HepG2 (cell line): ENCODE results near the gene FKBP8. TPM values are rescaled to one million over a fixed set of nuclear protein-coding genes. Genes with fewer than 3 reads are reported as not detected.

Source experiments
- ATAC-seq: fragments of 200-7000 bp; cut with Tn5 transposase; 3 replicates; pipeline ENCODE4 v1.9.1; 2020; ENCODE audit warnings: mild to moderate bottlenecking, moderate library complexity
- BruUV-seq: library from RNA; stranded (reverse); fragments of 400-500 nt; replicated peaks from 2 replicates; lab custom pipeline; 2021; lab: Mats Ljungman, UMichigan
- CTCF ChIA-PET: fragments of 300-600 bp; formaldehyde crosslinking; extraction: SDS; loops from one replicate; lab custom pipeline; 2021; ENCODE audit warnings: low total read pairs, inconsistent platforms, low intra/inter-chr PET ratio; lab: Yijun Ruan, JAX
- POLR2A ChIA-PET: fragments of 350-600 bp; sonication (Branson Sonifier 250); formaldehyde crosslinking; loops from one replicate; lab custom pipeline; 2020; ENCODE audit warnings: antibody characterized with exemption, inconsistent platforms; lab: Yijun Ruan, JAX
- DNase-seq: peaks from one replicate; pipeline ENCODE4 v3.0.0-alpha.2; 2015; ENCODE audit warnings: low spot score
- FAIRE-seq: peaks from 3 replicates; lab custom pipeline; 2011; peaks lifted over from hg19 to GRCh38; lab: Jason Lieb, UNC
- H2AFZ ChIP-seq: one replicate; pipeline ENCODE4 v1.6.1; 2011; ENCODE audit warnings: low read length, inconsistent platforms
- H3K27ac ChIP-seq: fragments of 300-600 bp; 3 replicates; pipeline ENCODE4 v1.8.0; 2011; ENCODE audit warnings: mixed run types, mild to moderate bottlenecking, mixed read lengths, low read length, inconsistent platforms; ENCODE audit not compliant: insufficient read depth; ENCODE audit errors: extremely low read length
- H3K27me3 ChIP-seq, 2 experiments: fragments of 200-600 bp in 1 of 2; 2 replicates in 1 of 2; 3 replicates in 1 of 2; pipeline versions ENCODE4 v1.6.0 to v1.8.0; 2011; ENCODE audit warnings: low read length in 2 of 2, mild to moderate bottlenecking in 2 of 2, moderate library complexity in 2 of 2, inconsistent platforms in 1 of 2; ENCODE audit not compliant: insufficient read depth in 2 of 2, control insufficient read depth in 1 of 2
- H3K36me3 ChIP-seq, 2 experiments: fragments of 200-600 bp in 1 of 2; replicated peaks in 1 of 2; 2 replicates in 1 of 2; 3 replicates in 1 of 2; pipeline versions ENCODE4 v1.5.1 to v1.8.0; 2011; ENCODE audit warnings: low read length in 2 of 2, inconsistent platforms in 1 of 2; ENCODE audit not compliant: insufficient read depth in 2 of 2, control insufficient read depth in 1 of 2
- H3K4me1 ChIP-seq: 2 replicates; pipeline ENCODE4 v1.5.1; 2012; ENCODE audit warnings: low read length, inconsistent platforms; ENCODE audit not compliant: insufficient read depth
- H3K4me2 ChIP-seq: 2 replicates; pipeline ENCODE4 v1.6.0; 2011; ENCODE audit warnings: low read depth, low read length, inconsistent platforms
- H3K4me3 ChIP-seq, 3 experiments: fragments of 200-600 bp in 1 of 3; sonication (generic), shearing (Covaris generic) in 1 of 3; replicated peaks in 1 of 3; 2 replicates each; pipeline ENCODE4 v1.5.1; 2011 to 2016; ENCODE audit warnings: low read length in 3 of 3, inconsistent platforms in 2 of 3, low read depth in 2 of 3, mild to moderate bottlenecking in 2 of 3, control low read depth in 1 of 3, mixed read lengths in 1 of 3; ENCODE audit not compliant: insufficient read depth in 1 of 3
- H3K79me2 ChIP-seq: one replicate; pipeline ENCODE4 v1.6.1; 2011; ENCODE audit warnings: low read length, inconsistent platforms; ENCODE audit not compliant: insufficient read depth
- H3K9ac ChIP-seq: 2 replicates; pipeline ENCODE4 v1.6.0; 2011; ENCODE audit warnings: mild to moderate bottlenecking, low read depth, low read length, inconsistent platforms; ENCODE audit not compliant: insufficient read depth
- H3K9me3 ChIP-seq: 2 replicates; pipeline ENCODE4 v1.5.1; 2012; ENCODE audit warnings: mild to moderate bottlenecking, low read length
- H4K20me1 ChIP-seq: 2 replicates; pipeline ENCODE4 v1.6.0; 2011; ENCODE audit warnings: inconsistent platforms, mild to moderate bottlenecking, low read length, moderate library complexity; ENCODE audit not compliant: insufficient read depth
- CREB1 ChIP-seq, 2 experiments: fragments of 450-650 bp in 1 of 2; IDR thresholded peaks; 2 replicates each; pipeline ENCODE4 v1.6.1; 2016 to 2017; ENCODE audit warnings: control low read depth in 1 of 2, mild to moderate bottlenecking in 1 of 2, missing compliant biosample characterization in 1 of 2, missing genetic modification characterization in 1 of 2
- MAFK ChIP-seq, 2 experiments: IDR thresholded peaks in 1 of 2; conservative IDR thresholded peaks in 1 of 2; 2 replicates each; pipeline ENCODE4 v1.6.1; 2011; ENCODE audit warnings: improper control_type of control experiment in 2 of 2, low read length in 2 of 2
- ZFP1 ChIP-seq: IDR thresholded peaks from 2 replicates; pipeline ENCODE4 v1.6.1; 2016
- ZKSCAN1 ChIP-seq: fragments of 150-350 bp; IDR thresholded peaks from 2 replicates; pipeline ENCODE4 v1.6.1; 2014; ENCODE audit warnings: low read length
- ZNF441 ChIP-seq: sonication (generic); formaldehyde crosslinking; IDR thresholded peaks from 2 replicates; pipeline ENCODE4 v1.7.0; 2021; ENCODE audit warnings: missing genetic modification reagents, borderline replicate concordance
- WGBS: methylation state at CpG from one replicate; pipeline ENCODE4 v1.1.6; 2017; ENCODE audit warnings: low lambda C conversion rate; 5-methylcytosine and 5-hydroxymethylcytosine counted together
- in situ Hi-C: cut with HindIII; loops from 2 replicates; pipeline ENCODE4 v1.10.0; 2017; ENCODE audit warnings: low pct_unique_long_range_greater_than_20kb; ENCODE audit not compliant: extremely low pct_ligation_motif_present
- intact Hi-C: fragments of 100-400 bp; cut with micrococcal nuclease; formaldehyde crosslinking; loops from one replicate; pipeline ENCODE4 v1.10.0; 2022; ENCODE audit not compliant: unreplicated experiment
- polyA plus RNA-seq, 8 experiments: library from polyadenylated mRNA; depleted of rRNA in 3 of 8; stranded (reverse) in 7 of 8; unstranded in 1 of 8; fragments of >200 nt; fragmentation: Illumina TruSeq in 4 of 8; extraction: Trizol in 4 of 8; gene quantifications; 2 replicates each; pipeline versions ENCODE4 v1.2.1 to v1.2.3, GENCODE V29; 2011 to 2016; ENCODE audit warnings: low read depth in 4 of 8, missing spikeins in 1 of 8, mixed read lengths in 1 of 8; ENCODE audit not compliant: insufficient read depth in 1 of 8
- total RNA-seq, 5 experiments: library from RNA; depleted of rRNA; stranded (reverse); fragments of >200 nt; fragmentation: Illumina TruSeq; extraction: Trizol; gene quantifications; 2 replicates each; pipeline ENCODE4 v1.2.3, GENCODE V29; 2016; ENCODE audit warnings: low read depth in 1 of 5
- TF ChIP-seq, protein P1 (sequence below): fragments of 450-650 bp; IDR thresholded peaks from 2 replicates; pipeline ENCODE4 v1.6.1; 2016
- TF ChIP-seq, protein P2 (sequence below): IDR thresholded peaks from 2 replicates; pipeline ENCODE4 v1.6.1; 2012; ENCODE audit warnings: low read length, improper control_type of control experiment

Gene FKBP8
- total and polyA plus RNA-seq, 2 of the 13 experiments (the other 11 are each of a cell fraction or from before 2014, with no cell fraction given) = 81.7 to 93.9 TPM

GRCh38 chr19:18487576-18488402, 55.6 kb downstream of the FKBP8 start:
- FAIRE-seq (no peak), DNase-seq (no peak), ATAC-seq (no peak)
- Histone ChIP-seq H2AFZ (no peak overlapping the region), H3K9me3 (no peaks in the 10 kb centered on the region), H4K20me1 (peaks cover 79% of the 10 kb centered on the region), H3K4me1 (peaks cover 58% of the 10 kb centered on the region), H3K79me2 (peaks cover 81% of the 10 kb centered on the region), H3K4me2 (no peak overlapping the region), H3K4me3 (no peak overlapping the region), H3K27me3 (no peaks in the 10 kb centered on the region), H3K27ac (no peak overlapping the region), H3K36me3 (peaks cover 0 to 1% of the 10 kb centered on the region in 2 experiments; a peak in 3 of 5 replicates), H3K9ac (no peak overlapping the region)
- in situ Hi-C loops = no loop called here
- WGBS = 94% methylated on average over 10 of the region's 17 CpGs
- POLR2A ChIA-PET = interaction anchor here (1.4 to 2.1 kb wide), 4 partner anchors 9 to 84 kb away, joined by 3 to 16 read pairs (median 6); partner anchors contain the start of gene UBA52
- TF ChIP-seq ZNF441 (CRISPR knock-in tag) = no peak
- TF ChIP-seq, protein P1, sequence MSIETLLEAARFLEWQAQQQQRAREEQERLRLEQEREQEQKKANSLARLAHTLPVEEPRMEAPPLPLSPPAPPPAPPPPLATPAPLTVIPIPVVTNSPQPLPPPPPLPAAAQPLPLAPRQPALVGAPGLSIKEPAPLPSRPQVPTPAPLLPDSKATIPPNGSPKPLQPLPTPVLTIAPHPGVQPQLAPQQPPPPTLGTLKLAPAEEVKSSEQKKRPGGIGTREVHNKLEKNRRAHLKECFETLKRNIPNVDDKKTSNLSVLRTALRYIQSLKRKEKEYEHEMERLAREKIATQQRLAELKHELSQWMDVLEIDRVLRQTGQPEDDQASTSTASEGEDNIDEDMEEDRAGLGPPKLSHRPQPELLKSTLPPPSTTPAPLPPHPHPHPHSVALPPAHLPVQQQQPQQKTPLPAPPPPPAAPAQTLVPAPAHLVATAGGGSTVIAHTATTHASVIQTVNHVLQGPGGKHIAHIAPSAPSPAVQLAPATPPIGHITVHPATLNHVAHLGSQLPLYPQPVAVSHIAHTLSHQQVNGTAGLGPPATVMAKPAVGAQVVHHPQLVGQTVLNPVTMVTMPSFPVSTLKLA = peak; percentile 18; the same call in 1 of the 2 replicates
- CTCF ChIA-PET = interaction anchor here (0.6 to 1.6 kb wide), 2 partner anchors 18 to 32 kb away, joined by 3 read pairs; no protein-coding TSS in a partner anchor
- intact Hi-C loops = loop anchor here (5.0 kb wide), 1 partner anchor 35 kb away; the partner anchor contains the start of gene ELL
- no TSS peak for BruUV-seq

DNA sequence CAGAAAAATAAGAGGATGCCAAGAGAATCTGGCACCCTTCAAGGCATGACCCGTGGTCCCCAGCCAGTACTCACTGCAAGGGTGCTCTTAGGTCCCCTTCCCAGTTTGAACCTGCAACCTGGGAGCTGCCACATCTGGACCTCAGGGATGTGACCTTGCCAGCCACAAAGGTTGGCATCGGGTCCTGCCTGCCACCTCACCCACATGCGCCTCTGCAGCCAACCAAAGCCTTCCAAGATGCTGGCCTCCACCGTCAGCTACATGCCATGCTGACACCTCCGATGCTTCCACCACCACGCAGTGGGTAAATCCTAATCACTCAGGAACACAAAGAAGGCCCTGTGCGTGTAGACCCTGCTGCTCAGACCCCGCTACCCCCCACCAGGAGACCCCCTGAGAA, 56.6 kb downstream of the FKBP8 start:
- in situ Hi-C loops = no loop called here
- Histone ChIP-seq H3K36me3 (peaks cover 0 to 1% of the 10 kb centered on the region in 2 experiments; a peak in 3 of 5 replicates), H3K9me3 (no peaks in the 10 kb centered on the region), H3K27ac (no peak overlapping the region), H3K4me2 (no peak overlapping the region), H4K20me1 (peaks cover 69% of the 10 kb centered on the region), H3K4me1 (peaks cover 53% of the 10 kb centered on the region), H3K9ac (no peak overlapping the region), H2AFZ (no peak overlapping the region)
- POLR2A ChIA-PET = interaction anchor here (1.8 kb wide), 1 partner anchor 8 kb away, joined by 4 read pairs; no protein-coding TSS in a partner anchor
- no TSS peak for BruUV-seq
- WGBS = 95% methylated on average over 8 of the region's 8 CpGs
- CTCF ChIA-PET = no interaction called here
- no peak for DNase-seq
- intact Hi-C loops = loop anchor here (5.0 kb wide), 1 partner anchor 36 kb away; the partner anchor contains the start of gene ELL
- TF ChIP-seq, protein P2, sequence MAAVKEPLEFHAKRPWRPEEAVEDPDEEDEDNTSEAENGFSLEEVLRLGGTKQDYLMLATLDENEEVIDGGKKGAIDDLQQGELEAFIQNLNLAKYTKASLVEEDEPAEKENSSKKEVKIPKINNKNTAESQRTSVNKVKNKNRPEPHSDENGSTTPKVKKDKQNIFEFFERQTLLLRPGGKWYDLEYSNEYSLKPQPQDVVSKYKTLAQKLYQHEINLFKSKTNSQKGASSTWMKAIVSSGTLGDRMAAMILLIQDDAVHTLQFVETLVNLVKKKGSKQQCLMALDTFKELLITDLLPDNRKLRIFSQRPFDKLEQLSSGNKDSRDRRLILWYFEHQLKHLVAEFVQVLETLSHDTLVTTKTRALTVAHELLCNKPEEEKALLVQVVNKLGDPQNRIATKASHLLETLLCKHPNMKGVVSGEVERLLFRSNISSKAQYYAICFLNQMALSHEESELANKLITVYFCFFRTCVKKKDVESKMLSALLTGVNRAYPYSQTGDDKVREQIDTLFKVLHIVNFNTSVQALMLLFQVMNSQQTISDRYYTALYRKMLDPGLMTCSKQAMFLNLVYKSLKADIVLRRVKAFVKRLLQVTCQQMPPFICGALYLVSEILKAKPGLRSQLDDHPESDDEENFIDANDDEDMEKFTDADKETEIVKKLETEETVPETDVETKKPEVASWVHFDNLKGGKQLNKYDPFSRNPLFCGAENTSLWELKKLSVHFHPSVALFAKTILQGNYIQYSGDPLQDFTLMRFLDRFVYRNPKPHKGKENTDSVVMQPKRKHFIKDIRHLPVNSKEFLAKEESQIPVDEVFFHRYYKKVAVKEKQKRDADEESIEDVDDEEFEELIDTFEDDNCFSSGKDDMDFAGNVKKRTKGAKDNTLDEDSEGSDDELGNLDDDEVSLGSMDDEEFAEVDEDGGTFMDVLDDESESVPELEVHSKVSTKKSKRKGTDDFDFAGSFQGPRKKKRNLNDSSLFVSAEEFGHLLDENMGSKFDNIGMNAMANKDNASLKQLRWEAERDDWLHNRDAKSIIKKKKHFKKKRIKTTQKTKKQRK = no peak
- TF ChIP-seq ZKSCAN1 (no peak), CREB1 (IDR thresholded peaks at IDR 0.05) (no peak), CREB1 (CRISPR knock-in tag; IDR thresholded peaks at IDR 0.05) (no peak), MAFK (conservative IDR thresholded peaks at IDR 0.05 in 1 of 2, IDR thresholded peaks at IDR 0.05 in 1 of 2; ENCODE audit: low read length in 2 of 2) (no peak), ZFP1 (no peak)
- TF ChIP-seq, all 625 proteins: peak for 0
- H3K79me2 ChIP-seq = peaks cover 74% of the 10 kb centered on the region
- H3K4me3 ChIP-seq = no peak overlapping the region
- ATAC-seq (no peak), FAIRE-seq (no peak)
- no peaks in the 10 kb centered on the region for H3K27me3 ChIP-seq
